Measurements from ENCODE around the gene ABCC2. TPM values are rescaled to one million over a fixed set of nuclear protein-coding genes. Genes with fewer than 3 reads are reported as not detected.

ABCC2 gene
- total RNA-seq, 1 donor, result 1.4 TPM

GRCh38 chr10:99806091-99806490 lies 23.7 kb downstream of the ABCC2 start:
- no peak for DNase-seq (ENCODE audit: low read depth)
- H3K4me3 ChIP-seq (ENCODE audit: low read depth, low read length), result no peak overlapping the region
- no peak for TF ChIP-seq CTCF (IDR thresholded peaks at IDR 0.05; ENCODE audit: insufficient read depth, low read length)

- no peak for TF ChIP-seq CTCF (IDR thresholded peaks at IDR 0.05; ENCODE audit: insufficient read depth, low read length)
Measured at GRCh38 chr10:99807786-99808185, 25.3 kb downstream of the ABCC2 start.

DNA sequence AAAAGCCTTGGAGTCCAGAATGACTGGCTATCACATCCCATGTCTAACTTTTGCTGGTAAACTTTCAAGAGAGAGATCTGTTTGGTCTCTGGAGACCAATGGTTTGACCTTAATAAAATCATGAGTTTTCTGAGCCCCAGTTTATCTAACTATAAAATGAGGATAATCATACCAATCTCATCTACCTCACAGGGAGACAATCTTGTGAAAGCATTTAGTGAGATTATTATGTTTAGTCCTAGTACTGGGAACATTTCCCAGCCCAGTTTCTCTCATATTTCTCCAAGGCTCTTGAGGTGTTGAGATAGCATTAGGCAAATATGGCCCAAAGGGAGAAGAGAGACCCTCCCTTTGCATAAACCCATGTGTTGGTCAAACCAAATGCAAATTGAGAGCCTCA lies 25.8 kb downstream of the ABCC2 start:
- DNase-seq (ENCODE audit: low read depth), result no peak
- no peak for TF ChIP-seq CTCF (IDR thresholded peaks at IDR 0.05; ENCODE audit: insufficient read depth, low read length)
- H3K4me3 ChIP-seq (ENCODE audit: low read depth, low read length), result no peak overlapping the region

More at GRCh38 chr10:99807786-99808185, 25.3 kb downstream of the ABCC2 start:
- DNase-seq (ENCODE audit: low read depth), result no peak
- no peak overlapping the region for H3K4me3 ChIP-seq (ENCODE audit: low read depth, low read length)

GRCh38 chr10:99809481-99809880 lies 27.0 kb downstream of the ABCC2 start:
- no peak overlapping the region for H3K4me3 ChIP-seq (ENCODE audit: low read depth, low read length)
- DNase-seq (ENCODE audit: low read depth), result no peak
- TF ChIP-seq CTCF (IDR thresholded peaks at IDR 0.05; ENCODE audit: insufficient read depth, low read length), result no peak

GRCh38 chr10:99809931-99810615 lies 27.6 kb downstream of the ABCC2 start:
- H3K4me3 ChIP-seq (ENCODE audit: low read depth, low read length), result no peak overlapping the region
- TF ChIP-seq CTCF (IDR thresholded peaks at IDR 0.05; ENCODE audit: insufficient read depth, low read length), result no peak
- peak; percentile 77 for DNase-seq (ENCODE audit: low read depth)

DNA sequence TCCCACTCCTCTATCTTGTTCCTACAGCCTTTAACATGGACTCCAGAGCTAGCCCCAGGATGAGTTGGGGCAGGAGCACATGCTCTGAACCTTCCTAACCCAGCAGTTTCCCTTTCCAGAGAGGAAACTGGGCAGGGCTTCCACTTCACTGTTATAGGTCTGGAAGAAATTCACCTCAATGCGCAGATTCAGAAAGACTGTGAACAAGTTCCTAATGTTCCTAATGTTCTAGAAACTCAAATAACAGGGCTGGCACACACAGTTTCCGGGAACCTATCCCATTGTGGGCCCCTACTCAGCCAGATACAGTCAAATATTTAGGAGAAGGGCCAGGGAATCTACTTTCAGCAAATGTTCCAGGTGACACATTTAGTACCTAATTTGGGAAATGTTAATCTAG lies 29.7 kb downstream of the ABCC2 start:
- no peak overlapping the region for H3K4me3 ChIP-seq (ENCODE audit: low read depth, low read length)
- no peak for TF ChIP-seq CTCF (IDR thresholded peaks at IDR 0.05; ENCODE audit: insufficient read depth, low read length)
- no peak for DNase-seq (ENCODE audit: low read depth)

GRCh38 chr10:99814143-99814542 lies 31.7 kb downstream of the ABCC2 start:
- no peak for DNase-seq (ENCODE audit: low read depth)
- no peak overlapping the region for H3K4me3 ChIP-seq (ENCODE audit: low read depth, low read length)
- TF ChIP-seq CTCF (IDR thresholded peaks at IDR 0.05; ENCODE audit: insufficient read depth, low read length), result no peak

Data from fibroblast of the aortic adventitia (primary cell).